WTC11 (cell line): ENCODE data around the gene NRXN3. TPM values are rescaled to one million over a fixed set of nuclear protein-coding genes. Genes with fewer than 3 reads are reported as not detected.

Experiments used
- ATAC-seq: fragments of 200-7000 bp; cut with Tn5 transposase; 2 replicates; pipeline ENCODE4 v1.10.0; 2021; ENCODE audit warnings: mild to moderate bottlenecking, moderate library complexity
- CTCF ChIA-PET: fragments of 300-600 bp; sonication (Branson Sonifier 250); formaldehyde crosslinking; loops from one replicate; lab custom pipeline; 2021; ENCODE audit warnings: antibody characterized with exemption; lab: Charles Lee
- POLR2A ChIA-PET: fragments of 350-600 bp; sonication (Branson Sonifier 250); formaldehyde crosslinking; loops from one replicate; lab custom pipeline; 2021; ENCODE audit warnings: antibody characterized with exemption; lab: Charles Lee
- DNase-seq: peaks from one replicate; pipeline ENCODE4 v3.0.0; 2021; ENCODE audit warnings: low spot score
- H3K27ac Mint-ChIP-seq: 2 replicates; pipeline ENCODE4 v1.8.0; 2021; ENCODE audit warnings: mixed read lengths
- H3K27me3 Mint-ChIP-seq: 2 replicates; pipeline ENCODE4 v1.8.0; 2021; ENCODE audit warnings: low read depth, mild to moderate bottlenecking, moderate library complexity, mixed read lengths
- H3K36me3 Mint-ChIP-seq: 2 replicates; pipeline ENCODE4 v1.8.0; 2021; ENCODE audit warnings: mixed read lengths
- H3K4me1 Mint-ChIP-seq: 2 replicates; pipeline ENCODE4 v1.8.0; 2022; ENCODE audit warnings: mixed read lengths
- H3K4me3 Mint-ChIP-seq: 2 replicates; pipeline ENCODE4 v1.8.0; 2021; ENCODE audit warnings: mild to moderate bottlenecking, moderate library complexity, mixed read lengths
- H3K9me3 Mint-ChIP-seq: 2 replicates; pipeline ENCODE4 v1.8.0; 2021; ENCODE audit warnings: mixed read lengths
- CREB1 ChIP-seq: sonication (generic); formaldehyde crosslinking; IDR thresholded peaks from 2 replicates; pipeline ENCODE4 v1.8.0; 2023; ENCODE audit warnings: mild to moderate bottlenecking, missing genetic modification reagents
- IRF2 ChIP-seq: sonication (generic); formaldehyde crosslinking; IDR thresholded peaks from 2 replicates; pipeline ENCODE4 v1.8.0; 2022; ENCODE audit warnings: low read depth, missing genetic modification reagents, borderline replicate concordance
- NR1H2 ChIP-seq: sonication (generic); formaldehyde crosslinking; IDR thresholded peaks from 2 replicates; pipeline ENCODE4 v1.9.0; 2021; ENCODE audit warnings: mild to moderate bottlenecking, moderate library complexity, missing genetic modification reagents
- NR3C1 ChIP-seq: sonication (generic); formaldehyde crosslinking; conservative IDR thresholded peaks from 2 replicates; pipeline ENCODE4 v1.8.1; 2023; ENCODE audit warnings: low read depth, mild to moderate bottlenecking, missing genetic modification reagents
- TP53 ChIP-seq: sonication (generic); formaldehyde crosslinking; IDR thresholded peaks from 2 replicates; pipeline ENCODE4 v1.8.1; 2023; ENCODE audit warnings: mild to moderate bottlenecking, missing genetic modification reagents
- ZNF232 ChIP-seq: sonication (generic); formaldehyde crosslinking; IDR thresholded peaks from 2 replicates; pipeline ENCODE4 v1.8.0; 2022; ENCODE audit warnings: mild to moderate bottlenecking, missing genetic modification reagents
- total RNA-seq: library from RNA; stranded (reverse); gene quantifications from 3 replicates; pipeline ENCODE4 v1.2.3, GENCODE V29; 2021
- TF ChIP-seq, protein P1 (sequence below): sonication (generic); formaldehyde crosslinking; IDR thresholded peaks from 2 replicates; pipeline ENCODE4 v1.8.0; 2022; ENCODE audit warnings: mild to moderate bottlenecking, missing genetic modification reagents
- TF ChIP-seq, protein P2 (sequence below): fragments of 250-450 bp; sonication (Bioruptor Pico); IDR thresholded peaks from 2 replicates; pipeline ENCODE4 v2.1.2; 2022; ENCODE audit warnings: mild to moderate bottlenecking, moderate library complexity
- TF ChIP-seq, protein P3 (sequence below): sonication (generic); formaldehyde crosslinking; IDR thresholded peaks from 2 replicates; pipeline ENCODE4 v1.8.0; 2022; ENCODE audit warnings: mild to moderate bottlenecking, missing genetic modification reagents
- TF ChIP-seq, protein P4 (sequence below): sonication (generic); formaldehyde crosslinking; IDR thresholded peaks from 2 replicates; pipeline ENCODE4 v1.8.0; 2023; ENCODE audit warnings: missing genetic modification reagents, mild to moderate bottlenecking, borderline replicate concordance
- TF ChIP-seq, protein P5 (sequence below): sonication (generic); formaldehyde crosslinking; IDR thresholded peaks from 2 replicates; pipeline ENCODE4 v1.8.0; 2022; ENCODE audit warnings: missing genetic modification reagents
- TF ChIP-seq, protein P6 (sequence below): fragments of 250-450 bp; sonication (Bioruptor Pico); IDR thresholded peaks from 2 replicates; pipeline ENCODE4 v1.9.0; 2021; ENCODE audit warnings: mild to moderate bottlenecking, borderline replicate concordance
- TF ChIP-seq, protein P7 (sequence below): sonication (generic); formaldehyde crosslinking; IDR thresholded peaks from 2 replicates; pipeline ENCODE4 v1.8.1; 2022; ENCODE audit warnings: mild to moderate bottlenecking, moderate library complexity, missing genetic modification reagents

Gene NRXN3
- total RNA-seq, 1 experiment from 2014 or later = 3.0 TPM

DNA sequence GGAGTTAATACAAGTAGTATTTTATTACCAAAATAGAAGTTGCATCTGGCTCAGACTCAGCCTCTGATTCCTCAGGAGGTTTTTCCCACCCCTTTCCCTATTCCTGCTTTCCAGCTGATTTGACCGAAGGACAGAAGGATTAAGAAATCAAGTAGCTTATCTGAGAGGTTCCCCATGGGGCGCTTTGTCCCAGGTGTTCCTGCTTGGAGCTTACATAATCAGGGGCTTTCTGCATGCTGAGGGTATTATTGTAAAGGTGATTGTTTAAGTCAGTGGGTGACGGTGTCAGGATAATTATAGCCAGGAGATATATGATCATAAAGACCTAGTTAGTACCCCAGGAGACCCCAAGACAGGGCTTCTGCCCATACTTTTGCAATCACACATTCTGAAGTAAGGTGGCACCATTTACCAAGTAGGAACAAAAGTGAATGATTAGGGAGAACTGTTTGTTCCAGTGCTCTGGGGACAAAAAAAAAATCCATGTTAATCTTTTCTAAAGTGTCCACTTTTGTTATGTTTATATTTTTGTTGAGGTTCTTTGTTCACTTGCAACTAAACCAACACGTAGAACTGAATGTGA, 921.3 kb downstream of the NRXN3 start (continued):
- TF ChIP-seq, protein P1, sequence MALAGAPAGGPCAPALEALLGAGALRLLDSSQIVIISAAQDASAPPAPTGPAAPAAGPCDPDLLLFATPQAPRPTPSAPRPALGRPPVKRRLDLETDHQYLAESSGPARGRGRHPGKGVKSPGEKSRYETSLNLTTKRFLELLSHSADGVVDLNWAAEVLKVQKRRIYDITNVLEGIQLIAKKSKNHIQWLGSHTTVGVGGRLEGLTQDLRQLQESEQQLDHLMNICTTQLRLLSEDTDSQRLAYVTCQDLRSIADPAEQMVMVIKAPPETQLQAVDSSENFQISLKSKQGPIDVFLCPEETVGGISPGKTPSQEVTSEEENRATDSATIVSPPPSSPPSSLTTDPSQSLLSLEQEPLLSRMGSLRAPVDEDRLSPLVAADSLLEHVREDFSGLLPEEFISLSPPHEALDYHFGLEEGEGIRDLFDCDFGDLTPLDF (CRISPR knock-in tag) = no peak

DNA sequence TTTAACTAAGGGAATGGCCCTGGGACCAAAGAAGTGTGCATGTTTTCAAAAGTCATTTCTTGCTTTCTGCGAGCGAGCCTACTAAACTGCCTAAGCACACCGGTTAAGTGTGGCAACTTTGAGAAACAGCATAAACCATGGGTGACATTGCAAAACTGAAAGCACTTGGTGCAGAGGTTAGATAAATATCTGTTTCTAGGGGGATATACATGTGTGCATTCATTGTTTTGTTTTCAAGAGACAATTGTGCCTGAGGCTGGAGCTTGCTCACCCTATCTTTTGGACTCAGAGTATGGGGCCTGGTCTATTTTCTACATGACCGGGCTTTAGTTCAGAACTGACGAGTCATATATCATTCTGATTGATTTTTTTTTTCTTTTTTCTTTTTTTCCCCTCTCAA, 923.4 kb downstream of the NRXN3 start:
- Mint-ChIP-seq H3K27me3 (peaks cover 77% of the 10 kb centered on the region), H3K27ac (no peak overlapping the region)
- ATAC-seq = no peak
- TF ChIP-seq, protein P2, sequence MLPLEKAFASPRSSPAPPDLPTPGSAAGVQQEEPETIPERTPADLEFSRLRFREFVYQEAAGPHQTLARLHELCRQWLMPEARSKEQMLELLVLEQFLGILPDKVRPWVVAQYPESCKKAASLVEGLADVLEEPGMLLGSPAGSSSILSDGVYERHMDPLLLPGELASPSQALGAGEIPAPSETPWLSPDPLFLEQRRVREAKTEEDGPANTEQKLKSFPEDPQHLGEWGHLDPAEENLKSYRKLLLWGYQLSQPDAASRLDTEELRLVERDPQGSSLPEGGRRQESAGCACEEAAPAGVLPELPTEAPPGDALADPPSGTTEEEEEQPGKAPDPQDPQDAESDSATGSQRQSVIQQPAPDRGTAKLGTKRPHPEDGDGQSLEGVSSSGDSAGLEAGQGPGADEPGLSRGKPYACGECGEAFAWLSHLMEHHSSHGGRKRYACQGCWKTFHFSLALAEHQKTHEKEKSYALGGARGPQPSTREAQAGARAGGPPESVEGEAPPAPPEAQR (CRISPR knock-in tag) = no peak
- TF ChIP-seq NR1H2 (CRISPR knock-in tag) (no peak), IRF2 (CRISPR knock-in tag) (no peak), CREB1 (CRISPR knock-in tag) (no peak), ZNF232 (CRISPR knock-in tag) (no peak)
- TF ChIP-seq, all 79 proteins: peak for 0
- H3K36me3 Mint-ChIP-seq = no peaks in the 10 kb centered on the region
- DNase-seq = no peak
- H3K4me3 Mint-ChIP-seq = no peak overlapping the region
- POLR2A ChIA-PET = no interaction called here
- CTCF ChIA-PET = no interaction called here
- H3K9me3 Mint-ChIP-seq = peaks cover 7% of the 10 kb centered on the region
- H3K4me1 Mint-ChIP-seq = peaks cover 12% of the 10 kb centered on the region

DNA sequence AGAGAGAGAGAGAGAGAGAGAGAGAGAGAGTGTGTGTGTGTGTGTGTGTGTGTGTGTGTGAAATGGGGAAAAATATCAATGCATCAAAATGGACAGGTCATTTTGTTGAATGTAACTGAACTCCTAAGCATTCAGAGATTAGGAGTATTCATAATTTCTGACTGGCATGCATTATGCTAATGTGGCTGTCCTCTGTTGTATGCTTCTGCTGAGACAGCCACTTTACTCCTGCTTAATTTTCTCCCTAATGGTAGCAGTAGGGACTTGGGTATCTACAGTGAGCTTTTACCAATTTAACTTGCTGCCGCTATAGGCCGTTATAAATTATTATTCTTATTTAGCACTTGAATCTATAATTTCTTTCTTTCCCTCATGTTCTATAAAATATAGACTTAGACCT, 924.8 kb downstream of the NRXN3 start:
- Mint-ChIP-seq H3K27me3 (peaks cover 62% of the 10 kb centered on the region), H3K36me3 (no peaks in the 10 kb centered on the region), H3K4me3 (no peak overlapping the region), H3K9me3 (peaks cover 13% of the 10 kb centered on the region), H3K27ac (no peak overlapping the region), H3K4me1 (peaks cover 12% of the 10 kb centered on the region)
- POLR2A ChIA-PET = no interaction called here
- no peak for DNase-seq
- CTCF ChIA-PET = interaction anchor here (0.6 kb wide), 1 partner anchor 161 kb away, joined by 5 read pairs; no protein-coding TSS in a partner anchor
- no peak for ATAC-seq
- TF ChIP-seq NR3C1 (no peak), TP53 (CRISPR knock-in tag) (no peak)
- TF ChIP-seq, protein P3, sequence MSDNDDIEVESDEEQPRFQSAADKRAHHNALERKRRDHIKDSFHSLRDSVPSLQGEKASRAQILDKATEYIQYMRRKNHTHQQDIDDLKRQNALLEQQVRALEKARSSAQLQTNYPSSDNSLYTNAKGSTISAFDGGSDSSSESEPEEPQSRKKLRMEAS = no peak
- TF ChIP-seq, protein P4, sequence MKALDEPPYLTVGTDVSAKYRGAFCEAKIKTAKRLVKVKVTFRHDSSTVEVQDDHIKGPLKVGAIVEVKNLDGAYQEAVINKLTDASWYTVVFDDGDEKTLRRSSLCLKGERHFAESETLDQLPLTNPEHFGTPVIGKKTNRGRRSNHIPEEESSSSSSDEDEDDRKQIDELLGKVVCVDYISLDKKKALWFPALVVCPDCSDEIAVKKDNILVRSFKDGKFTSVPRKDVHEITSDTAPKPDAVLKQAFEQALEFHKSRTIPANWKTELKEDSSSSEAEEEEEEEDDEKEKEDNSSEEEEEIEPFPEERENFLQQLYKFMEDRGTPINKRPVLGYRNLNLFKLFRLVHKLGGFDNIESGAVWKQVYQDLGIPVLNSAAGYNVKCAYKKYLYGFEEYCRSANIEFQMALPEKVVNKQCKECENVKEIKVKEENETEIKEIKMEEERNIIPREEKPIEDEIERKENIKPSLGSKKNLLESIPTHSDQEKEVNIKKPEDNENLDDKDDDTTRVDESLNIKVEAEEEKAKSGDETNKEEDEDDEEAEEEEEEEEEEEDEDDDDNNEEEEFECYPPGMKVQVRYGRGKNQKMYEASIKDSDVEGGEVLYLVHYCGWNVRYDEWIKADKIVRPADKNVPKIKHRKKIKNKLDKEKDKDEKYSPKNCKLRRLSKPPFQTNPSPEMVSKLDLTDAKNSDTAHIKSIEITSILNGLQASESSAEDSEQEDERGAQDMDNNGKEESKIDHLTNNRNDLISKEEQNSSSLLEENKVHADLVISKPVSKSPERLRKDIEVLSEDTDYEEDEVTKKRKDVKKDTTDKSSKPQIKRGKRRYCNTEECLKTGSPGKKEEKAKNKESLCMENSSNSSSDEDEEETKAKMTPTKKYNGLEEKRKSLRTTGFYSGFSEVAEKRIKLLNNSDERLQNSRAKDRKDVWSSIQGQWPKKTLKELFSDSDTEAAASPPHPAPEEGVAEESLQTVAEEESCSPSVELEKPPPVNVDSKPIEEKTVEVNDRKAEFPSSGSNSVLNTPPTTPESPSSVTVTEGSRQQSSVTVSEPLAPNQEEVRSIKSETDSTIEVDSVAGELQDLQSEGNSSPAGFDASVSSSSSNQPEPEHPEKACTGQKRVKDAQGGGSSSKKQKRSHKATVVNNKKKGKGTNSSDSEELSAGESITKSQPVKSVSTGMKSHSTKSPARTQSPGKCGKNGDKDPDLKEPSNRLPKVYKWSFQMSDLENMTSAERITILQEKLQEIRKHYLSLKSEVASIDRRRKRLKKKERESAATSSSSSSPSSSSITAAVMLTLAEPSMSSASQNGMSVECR = no peak
- TF ChIP-seq, protein P5, sequence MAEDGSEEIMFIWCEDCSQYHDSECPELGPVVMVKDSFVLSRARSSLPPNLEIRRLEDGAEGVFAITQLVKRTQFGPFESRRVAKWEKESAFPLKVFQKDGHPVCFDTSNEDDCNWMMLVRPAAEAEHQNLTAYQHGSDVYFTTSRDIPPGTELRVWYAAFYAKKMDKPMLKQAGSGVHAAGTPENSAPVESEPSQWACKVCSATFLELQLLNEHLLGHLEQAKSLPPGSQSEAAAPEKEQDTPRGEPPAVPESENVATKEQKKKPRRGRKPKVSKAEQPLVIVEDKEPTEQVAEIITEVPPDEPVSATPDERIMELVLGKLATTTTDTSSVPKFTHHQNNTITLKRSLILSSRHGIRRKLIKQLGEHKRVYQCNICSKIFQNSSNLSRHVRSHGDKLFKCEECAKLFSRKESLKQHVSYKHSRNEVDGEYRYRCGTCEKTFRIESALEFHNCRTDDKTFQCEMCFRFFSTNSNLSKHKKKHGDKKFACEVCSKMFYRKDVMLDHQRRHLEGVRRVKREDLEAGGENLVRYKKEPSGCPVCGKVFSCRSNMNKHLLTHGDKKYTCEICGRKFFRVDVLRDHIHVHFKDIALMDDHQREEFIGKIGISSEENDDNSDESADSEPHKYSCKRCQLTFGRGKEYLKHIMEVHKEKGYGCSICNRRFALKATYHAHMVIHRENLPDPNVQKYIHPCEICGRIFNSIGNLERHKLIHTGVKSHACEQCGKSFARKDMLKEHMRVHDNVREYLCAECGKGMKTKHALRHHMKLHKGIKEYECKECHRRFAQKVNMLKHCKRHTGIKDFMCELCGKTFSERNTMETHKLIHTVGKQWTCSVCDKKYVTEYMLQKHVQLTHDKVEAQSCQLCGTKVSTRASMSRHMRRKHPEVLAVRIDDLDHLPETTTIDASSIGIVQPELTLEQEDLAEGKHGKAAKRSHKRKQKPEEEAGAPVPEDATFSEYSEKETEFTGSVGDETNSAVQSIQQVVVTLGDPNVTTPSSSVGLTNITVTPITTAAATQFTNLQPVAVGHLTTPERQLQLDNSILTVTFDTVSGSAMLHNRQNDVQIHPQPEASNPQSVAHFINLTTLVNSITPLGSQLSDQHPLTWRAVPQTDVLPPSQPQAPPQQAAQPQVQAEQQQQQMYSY (CRISPR knock-in tag) = no peak
- TF ChIP-seq, protein P6, sequence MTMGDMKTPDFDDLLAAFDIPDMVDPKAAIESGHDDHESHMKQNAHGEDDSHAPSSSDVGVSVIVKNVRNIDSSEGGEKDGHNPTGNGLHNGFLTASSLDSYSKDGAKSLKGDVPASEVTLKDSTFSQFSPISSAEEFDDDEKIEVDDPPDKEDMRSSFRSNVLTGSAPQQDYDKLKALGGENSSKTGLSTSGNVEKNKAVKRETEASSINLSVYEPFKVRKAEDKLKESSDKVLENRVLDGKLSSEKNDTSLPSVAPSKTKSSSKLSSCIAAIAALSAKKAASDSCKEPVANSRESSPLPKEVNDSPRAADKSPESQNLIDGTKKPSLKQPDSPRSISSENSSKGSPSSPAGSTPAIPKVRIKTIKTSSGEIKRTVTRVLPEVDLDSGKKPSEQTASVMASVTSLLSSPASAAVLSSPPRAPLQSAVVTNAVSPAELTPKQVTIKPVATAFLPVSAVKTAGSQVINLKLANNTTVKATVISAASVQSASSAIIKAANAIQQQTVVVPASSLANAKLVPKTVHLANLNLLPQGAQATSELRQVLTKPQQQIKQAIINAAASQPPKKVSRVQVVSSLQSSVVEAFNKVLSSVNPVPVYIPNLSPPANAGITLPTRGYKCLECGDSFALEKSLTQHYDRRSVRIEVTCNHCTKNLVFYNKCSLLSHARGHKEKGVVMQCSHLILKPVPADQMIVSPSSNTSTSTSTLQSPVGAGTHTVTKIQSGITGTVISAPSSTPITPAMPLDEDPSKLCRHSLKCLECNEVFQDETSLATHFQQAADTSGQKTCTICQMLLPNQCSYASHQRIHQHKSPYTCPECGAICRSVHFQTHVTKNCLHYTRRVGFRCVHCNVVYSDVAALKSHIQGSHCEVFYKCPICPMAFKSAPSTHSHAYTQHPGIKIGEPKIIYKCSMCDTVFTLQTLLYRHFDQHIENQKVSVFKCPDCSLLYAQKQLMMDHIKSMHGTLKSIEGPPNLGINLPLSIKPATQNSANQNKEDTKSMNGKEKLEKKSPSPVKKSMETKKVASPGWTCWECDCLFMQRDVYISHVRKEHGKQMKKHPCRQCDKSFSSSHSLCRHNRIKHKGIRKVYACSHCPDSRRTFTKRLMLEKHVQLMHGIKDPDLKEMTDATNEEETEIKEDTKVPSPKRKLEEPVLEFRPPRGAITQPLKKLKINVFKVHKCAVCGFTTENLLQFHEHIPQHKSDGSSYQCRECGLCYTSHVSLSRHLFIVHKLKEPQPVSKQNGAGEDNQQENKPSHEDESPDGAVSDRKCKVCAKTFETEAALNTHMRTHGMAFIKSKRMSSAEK = no peak
- TF ChIP-seq, protein P7, sequence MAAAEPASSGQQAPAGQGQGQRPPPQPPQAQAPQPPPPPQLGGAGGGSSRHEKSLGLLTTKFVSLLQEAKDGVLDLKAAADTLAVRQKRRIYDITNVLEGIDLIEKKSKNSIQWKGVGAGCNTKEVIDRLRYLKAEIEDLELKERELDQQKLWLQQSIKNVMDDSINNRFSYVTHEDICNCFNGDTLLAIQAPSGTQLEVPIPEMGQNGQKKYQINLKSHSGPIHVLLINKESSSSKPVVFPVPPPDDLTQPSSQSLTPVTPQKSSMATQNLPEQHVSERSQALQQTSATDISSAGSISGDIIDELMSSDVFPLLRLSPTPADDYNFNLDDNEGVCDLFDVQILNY (CRISPR knock-in tag) = no peak
